Astrocyte of the cerebellum (primary cell): ENCODE measurements around the gene CFAP206.
A peak's percentile ranks its signal among the peaks of the same experiment; 100 is the strongest.

Experiments
- DNase-seq: peaks from one replicate; pipeline ENCODE4 v3.0.0-alpha.2; 2011; ENCODE audit warnings: low read depth
- H3K4me3 ChIP-seq: 2 replicates; pipeline ENCODE4 v1.5.1; 2011; ENCODE audit warnings: mild to moderate bottlenecking, low read depth, low read length, moderate library complexity
- in situ Hi-C: cut with HindIII; loops from 2 replicates; pipeline ENCODE4 v1.10.0; 2017; ENCODE audit warnings: low sequenced_read_pairs
- TF ChIP-seq, protein P1 (sequence below): IDR thresholded peaks from 2 replicates; pipeline ENCODE4 v1.5.1; 2012; ENCODE audit warnings: low read length, low read depth, moderate library complexity, mild to moderate bottlenecking; ENCODE audit errors: missing control alignments

CFAP206 gene

DNA sequence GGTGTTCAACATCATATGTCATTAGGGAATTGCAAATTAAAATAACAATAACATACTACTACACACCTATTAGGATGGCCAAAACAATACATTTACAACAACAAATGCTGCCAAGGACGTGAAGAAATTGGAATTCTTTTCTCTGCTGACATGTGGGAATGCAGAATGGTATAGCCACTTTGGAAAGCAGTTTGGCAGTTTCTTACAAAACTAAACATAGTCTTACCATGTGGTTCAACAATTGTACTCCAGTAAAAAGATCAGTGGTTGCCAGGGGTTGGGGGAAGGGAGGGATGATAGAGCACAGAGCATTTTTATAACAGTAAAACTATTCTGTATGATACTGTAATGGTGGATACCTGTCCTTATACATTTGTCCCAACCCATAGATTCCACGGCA, 12.3 kb upstream of the CFAP206 start:
- DNase-seq = no peak
- TF ChIP-seq, protein P1, sequence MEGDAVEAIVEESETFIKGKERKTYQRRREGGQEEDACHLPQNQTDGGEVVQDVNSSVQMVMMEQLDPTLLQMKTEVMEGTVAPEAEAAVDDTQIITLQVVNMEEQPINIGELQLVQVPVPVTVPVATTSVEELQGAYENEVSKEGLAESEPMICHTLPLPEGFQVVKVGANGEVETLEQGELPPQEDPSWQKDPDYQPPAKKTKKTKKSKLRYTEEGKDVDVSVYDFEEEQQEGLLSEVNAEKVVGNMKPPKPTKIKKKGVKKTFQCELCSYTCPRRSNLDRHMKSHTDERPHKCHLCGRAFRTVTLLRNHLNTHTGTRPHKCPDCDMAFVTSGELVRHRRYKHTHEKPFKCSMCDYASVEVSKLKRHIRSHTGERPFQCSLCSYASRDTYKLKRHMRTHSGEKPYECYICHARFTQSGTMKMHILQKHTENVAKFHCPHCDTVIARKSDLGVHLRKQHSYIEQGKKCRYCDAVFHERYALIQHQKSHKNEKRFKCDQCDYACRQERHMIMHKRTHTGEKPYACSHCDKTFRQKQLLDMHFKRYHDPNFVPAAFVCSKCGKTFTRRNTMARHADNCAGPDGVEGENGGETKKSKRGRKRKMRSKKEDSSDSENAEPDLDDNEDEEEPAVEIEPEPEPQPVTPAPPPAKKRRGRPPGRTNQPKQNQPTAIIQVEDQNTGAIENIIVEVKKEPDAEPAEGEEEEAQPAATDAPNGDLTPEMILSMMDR = no peak
- H3K4me3 ChIP-seq = no peak overlapping the region
- in situ Hi-C loops = no loop called here

DNA sequence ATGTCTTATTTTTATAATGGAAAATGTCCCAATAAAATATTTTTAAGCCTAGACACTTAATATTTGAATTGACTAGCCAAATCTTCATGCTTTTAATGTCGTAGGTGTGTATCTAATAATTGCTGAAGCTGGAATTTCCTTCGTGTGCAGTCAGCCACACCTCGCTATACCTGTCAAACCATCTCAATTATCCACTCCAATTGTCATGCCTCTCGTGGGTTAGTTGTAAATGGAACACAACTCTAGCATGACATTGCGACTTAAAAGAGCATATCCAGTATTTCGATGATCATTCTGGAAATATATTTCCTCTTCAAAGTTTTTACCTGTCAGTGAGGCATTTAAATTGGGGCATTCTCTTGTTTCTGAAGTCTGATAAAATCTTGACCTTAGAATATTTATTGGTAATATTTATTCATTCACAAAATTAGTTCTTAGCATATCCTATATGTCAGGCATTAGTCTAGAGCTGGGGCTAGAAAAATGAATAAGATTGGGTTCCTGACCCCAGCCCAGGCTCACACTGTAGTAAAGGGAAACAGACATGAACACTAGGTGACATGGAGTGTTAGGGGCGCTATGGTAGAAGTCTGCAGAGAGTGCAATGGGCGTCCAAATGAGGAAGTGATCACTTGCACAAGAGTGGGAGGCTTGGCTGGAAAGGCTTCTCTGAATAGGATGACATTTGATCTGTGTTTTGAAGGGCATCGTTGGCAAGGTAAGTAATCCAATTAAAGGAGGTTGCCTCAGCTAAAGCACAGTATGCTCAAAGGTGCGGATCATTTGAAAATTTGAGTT, 11.0 kb upstream of the CFAP206 start:
- no peak for DNase-seq
- in situ Hi-C loops = no loop called here

DNA sequence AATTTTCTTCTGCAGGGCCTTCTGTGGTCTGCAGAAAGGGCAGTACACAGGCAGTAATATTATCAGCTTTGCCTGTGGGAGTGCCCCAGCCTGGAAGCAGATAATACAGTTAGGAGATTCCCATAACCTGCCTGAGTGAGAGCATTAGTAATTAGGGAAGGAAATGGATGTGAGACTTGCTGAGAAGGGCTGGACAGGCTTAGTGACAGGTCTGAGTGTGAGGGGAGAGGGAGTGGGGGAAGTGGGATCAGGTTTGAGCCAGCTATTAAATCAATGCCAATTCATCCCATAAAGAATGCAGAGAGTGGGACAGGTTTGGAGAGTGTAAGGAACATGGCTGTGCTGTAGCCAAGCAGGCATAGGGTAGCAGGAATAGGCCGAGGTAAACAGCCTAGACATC, 10.1 kb upstream of the CFAP206 start:
- no peak overlapping the region for H3K4me3 ChIP-seq
- TF ChIP-seq, protein P1 = no peak
- DNase-seq = no peak
- in situ Hi-C loops = no loop called here

More for the DNA sequence above, 11.0 kb upstream of the CFAP206 start:
- no peak overlapping the region for H3K4me3 ChIP-seq
- TF ChIP-seq, protein P1 = no peak

DNA sequence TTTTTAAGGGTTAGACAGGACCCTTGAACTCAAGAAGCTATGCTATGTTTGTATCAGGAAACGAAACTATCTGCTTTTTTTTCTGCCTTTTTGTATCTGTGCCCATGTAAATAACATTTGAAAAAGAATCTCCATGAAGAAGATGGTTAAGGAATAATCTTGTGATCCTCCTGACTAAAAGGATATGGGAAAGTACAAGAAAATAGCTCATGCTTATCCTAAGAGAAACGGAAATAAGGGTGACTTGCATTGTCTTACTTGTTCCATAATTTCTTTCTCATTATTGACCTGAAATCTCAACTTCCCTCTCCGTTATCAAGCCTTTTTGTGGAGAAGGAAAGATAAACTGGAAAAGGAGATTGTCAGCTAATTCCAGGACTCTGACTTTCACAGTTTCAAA, 5.9 kb upstream of the CFAP206 start:
- TF ChIP-seq, protein P1 = no peak
- no peak overlapping the region for H3K4me3 ChIP-seq
- in situ Hi-C loops = no loop called here
- no peak for DNase-seq

DNA sequence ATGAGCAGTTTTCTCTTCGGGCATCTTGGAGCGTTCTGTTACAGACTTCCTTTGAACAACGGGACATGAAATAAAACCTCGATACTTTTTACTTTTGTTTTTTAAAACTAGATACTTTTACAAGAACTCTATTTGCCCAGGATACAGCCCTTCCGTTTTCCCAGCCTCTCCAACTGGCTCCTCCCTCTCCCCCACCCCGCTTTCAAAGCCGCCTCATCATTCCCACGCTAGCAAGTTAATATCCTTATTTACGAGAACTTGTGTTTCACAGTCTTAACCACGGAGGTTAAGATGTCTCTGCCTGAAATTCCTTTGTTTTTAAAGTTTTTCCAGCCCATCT, 241 bp upstream of the CFAP206 start:
- no peak for DNase-seq
- TF ChIP-seq, protein P1 = no peak
- peak overlapping the region; percentile 87 for H3K4me3 ChIP-seq
- in situ Hi-C loops = no loop called here

DNA sequence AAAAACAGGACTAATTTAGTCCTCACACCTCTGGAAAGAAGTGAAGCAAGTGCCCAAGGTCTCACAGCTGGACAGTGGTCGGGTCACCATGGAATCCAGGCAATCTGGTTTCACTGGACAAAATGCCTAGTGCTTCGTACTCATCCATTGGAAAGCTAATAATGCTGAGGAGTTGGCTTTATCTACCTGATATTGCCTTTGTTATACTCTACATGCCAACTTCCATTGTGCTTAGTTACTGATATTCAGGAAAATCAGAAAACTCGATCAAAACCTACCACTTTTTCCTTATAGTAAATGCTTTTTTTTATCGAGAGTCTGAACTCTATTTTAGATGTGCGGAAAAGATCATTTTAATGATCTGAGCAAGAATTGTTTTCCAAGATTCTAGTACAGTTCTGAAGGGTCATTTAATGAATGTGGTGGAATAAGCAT, 966 bp downstream of the CFAP206 start:
- TF ChIP-seq, protein P1 = no peak
- in situ Hi-C loops = no loop called here
- H3K4me3 ChIP-seq = peak overlapping the region; percentile 87
- DNase-seq = no peak

DNA sequence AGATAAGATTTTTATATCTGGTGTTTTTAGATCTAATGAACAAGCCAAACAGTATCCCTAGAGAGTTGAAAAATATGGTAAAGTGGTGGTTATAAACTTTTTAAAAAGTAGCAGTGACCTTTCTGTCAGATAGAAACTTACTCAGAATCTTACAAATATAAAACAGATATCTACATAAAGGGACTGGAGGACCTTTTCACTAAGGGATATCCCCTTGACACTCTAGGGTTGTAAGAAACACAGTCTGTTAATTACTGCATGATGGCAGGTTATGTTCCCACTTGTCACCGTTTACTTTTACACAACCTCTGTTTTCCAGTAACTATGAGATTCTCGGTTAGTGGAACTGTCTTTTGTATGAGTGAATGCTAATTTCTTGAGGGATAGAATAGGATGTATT, 11.5 kb downstream of the CFAP206 start:
- no peak overlapping the region for H3K4me3 ChIP-seq
- TF ChIP-seq, protein P1 = no peak
- DNase-seq = no peak
- in situ Hi-C loops = no loop called here
